ENCODE data around the gene C5orf63.

The C5orf63 gene

DNA sequence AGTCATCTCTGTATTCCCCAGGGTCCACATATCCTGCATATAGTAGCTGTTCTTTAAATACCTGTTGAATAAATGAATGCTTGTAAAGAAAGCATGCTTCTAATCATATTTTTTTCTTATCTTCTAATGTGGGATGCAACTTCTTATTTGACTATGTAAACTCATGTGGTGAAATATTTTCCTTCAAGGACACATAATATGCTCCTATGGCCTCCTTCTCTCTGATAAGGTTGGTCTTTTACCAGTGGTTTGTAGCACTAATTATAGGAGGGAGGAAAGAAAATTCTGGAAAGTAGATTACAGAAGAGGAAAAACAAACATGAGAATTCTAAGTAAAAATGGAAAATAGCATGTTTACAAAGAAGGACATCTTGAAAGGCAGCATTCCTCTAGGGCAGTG, 28.6 kb upstream of the C5orf63 start:
- no peaks in the 10 kb centered on the region for H3K9me2 ChIP-seq (replicated peaks; ENCODE audit: insufficient read depth, low read length)
- no peak overlapping the region for H3K9ac ChIP-seq (ENCODE audit: low read length)
- H4K20me1 ChIP-seq (ENCODE audit: insufficient read depth, low read length), result no peaks in the 10 kb centered on the region
- H3K27ac ChIP-seq (ENCODE audit: low read length), result no peak overlapping the region
- no peak overlapping the region for H3K4me2 ChIP-seq (ENCODE audit: low read depth, low read length)
- H2AFZ ChIP-seq (ENCODE audit: low read length), result no peak overlapping the region
- no peak overlapping the region for H3K4me3 ChIP-seq (ENCODE audit: low read length)
- H3K27me3 ChIP-seq (replicated peaks; ENCODE audit: insufficient read depth, low read length), result no peaks in the 10 kb centered on the region
- TF ChIP-seq, protein P1, sequence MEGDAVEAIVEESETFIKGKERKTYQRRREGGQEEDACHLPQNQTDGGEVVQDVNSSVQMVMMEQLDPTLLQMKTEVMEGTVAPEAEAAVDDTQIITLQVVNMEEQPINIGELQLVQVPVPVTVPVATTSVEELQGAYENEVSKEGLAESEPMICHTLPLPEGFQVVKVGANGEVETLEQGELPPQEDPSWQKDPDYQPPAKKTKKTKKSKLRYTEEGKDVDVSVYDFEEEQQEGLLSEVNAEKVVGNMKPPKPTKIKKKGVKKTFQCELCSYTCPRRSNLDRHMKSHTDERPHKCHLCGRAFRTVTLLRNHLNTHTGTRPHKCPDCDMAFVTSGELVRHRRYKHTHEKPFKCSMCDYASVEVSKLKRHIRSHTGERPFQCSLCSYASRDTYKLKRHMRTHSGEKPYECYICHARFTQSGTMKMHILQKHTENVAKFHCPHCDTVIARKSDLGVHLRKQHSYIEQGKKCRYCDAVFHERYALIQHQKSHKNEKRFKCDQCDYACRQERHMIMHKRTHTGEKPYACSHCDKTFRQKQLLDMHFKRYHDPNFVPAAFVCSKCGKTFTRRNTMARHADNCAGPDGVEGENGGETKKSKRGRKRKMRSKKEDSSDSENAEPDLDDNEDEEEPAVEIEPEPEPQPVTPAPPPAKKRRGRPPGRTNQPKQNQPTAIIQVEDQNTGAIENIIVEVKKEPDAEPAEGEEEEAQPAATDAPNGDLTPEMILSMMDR (IDR thresholded peaks at IDR 0.05; ENCODE audit: low read length), result no peak
- TF ChIP-seq EZH2phosphoT487 (IDR thresholded peaks at IDR 0.05; ENCODE audit: low read length) (no peak), EZH2 (optimal IDR thresholded peaks at IDR 0.05; ENCODE audit: low read depth, low read length) (no peak)
- H3K4me1 ChIP-seq (ENCODE audit: low read length), result peaks cover 21% of the 10 kb centered on the region
- no peaks in the 10 kb centered on the region for H3K36me3 ChIP-seq (replicated peaks; ENCODE audit: insufficient read depth, low read length)
- no peaks in the 10 kb centered on the region for H3K79me2 ChIP-seq (ENCODE audit: low read length)
- no peak for DNase-seq
- 0 out of 2 replicates have a peak, but pooled peaks cover 4% of the 10 kb centered on the region for H3F3A ChIP-seq (ENCODE audit: insufficient read depth, low read length)
- H3K9me3 ChIP-seq (replicated peaks; ENCODE audit: insufficient read depth, low read length), result no peaks in the 10 kb centered on the region

DNA sequence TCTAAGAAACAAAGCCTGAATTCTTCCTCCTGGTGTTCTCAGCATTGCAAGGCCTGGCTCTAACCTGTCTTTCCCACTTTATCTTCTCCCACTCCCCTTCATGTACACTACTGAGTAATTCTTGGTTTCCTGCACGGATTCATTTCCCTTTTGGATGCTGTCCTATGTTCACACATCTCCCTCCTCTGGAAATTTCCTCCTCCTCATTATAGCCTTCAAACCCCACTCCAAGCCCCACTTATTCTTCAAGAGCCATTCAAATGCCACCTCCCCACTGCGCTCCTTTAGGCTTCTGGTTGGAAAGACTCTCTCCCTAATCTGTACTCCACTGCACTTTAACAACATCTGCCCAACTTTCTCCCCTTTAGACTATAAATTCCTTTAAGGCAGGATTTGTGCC, 28.2 kb upstream of the C5orf63 start:
- Histone ChIP-seq H3K79me2 (ENCODE audit: low read length) (no peaks in the 10 kb centered on the region), H2AFZ (ENCODE audit: low read length) (no peak overlapping the region)

DNA sequence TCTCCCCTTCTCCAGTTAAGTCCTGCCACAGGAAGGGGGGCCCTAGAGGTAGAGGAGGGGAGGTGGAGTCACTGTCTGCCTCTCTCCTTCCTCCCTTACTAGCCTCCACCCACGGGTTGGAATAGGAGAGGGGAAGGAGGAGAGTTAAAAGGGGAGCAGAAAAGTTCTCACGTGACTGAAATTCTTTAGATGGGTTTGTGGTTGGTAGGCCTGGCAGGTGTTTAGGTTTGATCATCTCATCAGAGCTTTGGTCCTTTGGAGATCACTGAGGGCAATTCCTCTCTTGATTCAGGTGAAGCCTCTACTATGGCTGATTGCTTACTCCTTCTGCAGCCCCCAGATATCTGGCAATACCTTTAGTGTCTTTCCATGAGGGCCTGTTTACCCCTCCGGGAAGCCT, 24.9 kb upstream of the C5orf63 start:
- peak overlapping the region; percentile 21; the same call in 1 of the 2 replicates for H3K4me2 ChIP-seq (ENCODE audit: low read depth, low read length)
- no peaks in the 10 kb centered on the region for H3K79me2 ChIP-seq (ENCODE audit: low read length)
- TF ChIP-seq, protein P1 (IDR thresholded peaks at IDR 0.05; ENCODE audit: low read length), result no peak
- no peak for TF ChIP-seq EZH2phosphoT487 (IDR thresholded peaks at IDR 0.05; ENCODE audit: low read length)
- no peak for TF ChIP-seq EZH2 (optimal IDR thresholded peaks at IDR 0.05; ENCODE audit: low read depth, low read length)
- no peak overlapping the region for H2AFZ ChIP-seq (ENCODE audit: low read length)
- no peak overlapping the region for H3K27ac ChIP-seq (ENCODE audit: low read length)
- no peaks in the 10 kb centered on the region for H3K36me3 ChIP-seq (replicated peaks; ENCODE audit: insufficient read depth, low read length)
- no peak overlapping the region for H3K4me3 ChIP-seq (ENCODE audit: low read length)
- DNase-seq, result peak; percentile 55
- peaks cover 12% of the 10 kb centered on the region for H3F3A ChIP-seq (ENCODE audit: insufficient read depth, low read length)
- peaks cover 33% of the 10 kb centered on the region for H3K4me1 ChIP-seq (ENCODE audit: low read length)
- no peaks in the 10 kb centered on the region for H4K20me1 ChIP-seq (ENCODE audit: insufficient read depth, low read length)
- H3K27me3 ChIP-seq (replicated peaks; ENCODE audit: insufficient read depth, low read length), result no peaks in the 10 kb centered on the region
- no peak overlapping the region for H3K9ac ChIP-seq (ENCODE audit: low read length)
- H3K9me2 ChIP-seq (replicated peaks; ENCODE audit: insufficient read depth, low read length), result no peaks in the 10 kb centered on the region
- H3K9me3 ChIP-seq (replicated peaks; ENCODE audit: insufficient read depth, low read length), result no peaks in the 10 kb centered on the region

More for the DNA sequence above, 28.2 kb upstream of the C5orf63 start:
- Histone ChIP-seq H3K9me3 (replicated peaks; ENCODE audit: insufficient read depth, low read length) (no peaks in the 10 kb centered on the region), H3K4me1 (ENCODE audit: low read length) (peaks cover 22% of the 10 kb centered on the region), H3K4me2 (ENCODE audit: low read depth, low read length) (no peak overlapping the region), H3K36me3 (replicated peaks; ENCODE audit: insufficient read depth, low read length) (no peaks in the 10 kb centered on the region), H3F3A (ENCODE audit: insufficient read depth, low read length) (peaks cover 6% of the 10 kb centered on the region; the same call in 1 of the 2 replicates), H3K4me3 (ENCODE audit: low read length) (no peak overlapping the region), H4K20me1 (ENCODE audit: insufficient read depth, low read length) (no peaks in the 10 kb centered on the region), H3K9me2 (replicated peaks; ENCODE audit: insufficient read depth, low read length) (no peaks in the 10 kb centered on the region), H3K9ac (ENCODE audit: low read length) (no peak overlapping the region), H3K27ac (ENCODE audit: low read length) (no peak overlapping the region), H3K27me3 (replicated peaks; ENCODE audit: insufficient read depth, low read length) (no peaks in the 10 kb centered on the region)
- TF ChIP-seq, protein P1 (IDR thresholded peaks at IDR 0.05; ENCODE audit: low read length), result no peak
- no peak for TF ChIP-seq EZH2 (optimal IDR thresholded peaks at IDR 0.05; ENCODE audit: low read depth, low read length)
- no peak for TF ChIP-seq EZH2phosphoT487 (IDR thresholded peaks at IDR 0.05; ENCODE audit: low read length)
- no peak for DNase-seq
